K562 (cell line): Measurements from ENCODE around the gene KDM2B. TPM values are rescaled to one million over a fixed set of nuclear protein-coding genes. Genes with fewer than 3 reads are reported as not detected.

Experiments used
- ATF7 ChIP-seq: fragments of 450-650 bp; IDR thresholded peaks from 2 replicates; pipeline ENCODE4 v1.7.1; 2014; ENCODE audit warnings: mild to moderate bottlenecking, moderate library complexity
- DPF2 ChIP-seq: fragments of 450-650 bp; IDR thresholded peaks from 2 replicates; pipeline ENCODE4 v1.6.1; 2016
- ETV1 ChIP-seq: fragments of 450-650 bp; conservative IDR thresholded peaks from 2 replicates; pipeline ENCODE4 v1.6.1; 2016; ENCODE audit warnings: missing genetic modification characterization, control low read depth, low read depth, missing compliant biosample characterization
- KLF13 ChIP-seq: fragments of 450-650 bp; IDR thresholded peaks from 2 replicates; pipeline ENCODE4 v1.6.1; 2016; ENCODE audit warnings: missing genetic modification characterization, low read depth, mild to moderate bottlenecking, missing compliant biosample characterization, moderate library complexity, borderline replicate concordance
- KLF6 ChIP-seq: fragments of 250-450 bp; sonication (Bioruptor Pico); IDR thresholded peaks from 2 replicates; pipeline ENCODE4 v1.4.0; 2020; ENCODE audit warnings: mild to moderate bottlenecking, moderate library complexity, borderline replicate concordance
- NFXL1 ChIP-seq: fragments of 450-650 bp; formaldehyde crosslinking; IDR thresholded peaks from 2 replicates; pipeline ENCODE4 v1.4.0; 2021; ENCODE audit warnings: mild to moderate bottlenecking
- NFYB ChIP-seq: IDR thresholded peaks from 2 replicates; pipeline ENCODE4 v1.6.1; 2011; ENCODE audit warnings: mild to moderate bottlenecking, moderate library complexity; ENCODE audit not compliant: insufficient read length; ENCODE audit errors: extremely low read depth
- NONO ChIP-seq, 2 experiments: fragments of 200-400 bp in 1 of 2; fragments of 450-650 bp in 1 of 2; formaldehyde crosslinking in 1 of 2; IDR thresholded peaks; 2 replicates each; pipeline ENCODE4 v1.6.1; 2017; ENCODE audit warnings: low read depth in 2 of 2, mild to moderate bottlenecking in 2 of 2, moderate library complexity in 2 of 2, low read length in 1 of 2
- NR2C2 ChIP-seq, 2 experiments: fragments of 200-800 bp in 1 of 2; sonication (Bioruptor generic) in 1 of 2; sonication (generic) in 1 of 2; formaldehyde crosslinking in 1 of 2; IDR thresholded peaks; 2 replicates each; pipeline versions ENCODE4 v1.6.1 to v1.8.0; 2016 to 2022; ENCODE audit warnings: mild to moderate bottlenecking in 1 of 2, missing compliant biosample characterization in 1 of 2, missing genetic modification characterization in 1 of 2, missing genetic modification reagents in 1 of 2
- POLR2AphosphoS2 ChIP-seq: IDR thresholded peaks from 2 replicates; pipeline ENCODE4 v1.6.1; 2012; ENCODE audit warnings: low read length, improper control_type of control experiment
- PTBP1 ChIP-seq: fragments of 200-400 bp; formaldehyde crosslinking; IDR thresholded peaks from 2 replicates; pipeline ENCODE4 v1.6.1; 2017; ENCODE audit warnings: low read depth, low read length
- RBM39 ChIP-seq: fragments of 200-400 bp; formaldehyde crosslinking; optimal IDR thresholded peaks from 2 replicates; pipeline ENCODE3; 2018; ENCODE audit warnings: low read depth, low read length
- SIN3B ChIP-seq: fragments of 450-650 bp; IDR thresholded peaks from 2 replicates; pipeline ENCODE4 v1.6.1; 2017; ENCODE audit warnings: low read depth, mild to moderate bottlenecking, moderate library complexity
- TAF9B ChIP-seq: fragments of 450-650 bp; IDR thresholded peaks from 2 replicates; pipeline ENCODE4 v1.6.1; 2018; ENCODE audit warnings: mild to moderate bottlenecking; ENCODE audit not compliant: partially characterized antibody
- ZFP36 ChIP-seq: fragments of 150-350 bp; IDR thresholded peaks from 2 replicates; pipeline ENCODE4 v1.6.1; 2018; ENCODE audit warnings: low read length, low read depth; ENCODE audit not compliant: partially characterized antibody
- ZNF165 ChIP-seq: fragments of 250-450 bp; sonication (Bioruptor Pico); IDR thresholded peaks from 2 replicates; pipeline ENCODE4 v1.4.0; 2020; ENCODE audit warnings: borderline replicate concordance
- polyA plus RNA-seq, 8 experiments: library from polyadenylated mRNA; depleted of rRNA in 4 of 8; stranded (reverse) in 5 of 8; unstranded in 3 of 8; fragments of >200 nt; fragmentation: Nextera tagmentation in 2 of 8; fragmentation: Illumina TruSeq in 1 of 8; extraction: Ambion mirVana in 2 of 8; extraction: Trizol in 1 of 8; gene quantifications; 2 replicates each; pipeline versions ENCODE4 v1.2.1 to v1.2.3, GENCODE V29; 2011 to 2014; ENCODE audit warnings: inconsistent platforms in 1 of 8, missing spikeins in 1 of 8
- total RNA-seq, 7 experiments: library from RNA; depleted of rRNA in 6 of 7; stranded (reverse); fragments of >200 nt in 6 of 7; fragmentation: Illumina TruSeq in 2 of 7; extraction: Trizol in 2 of 7; gene quantifications; 2 replicates each; pipeline versions ENCODE4 v1.2.1 to v1.2.3, GENCODE V29; 2011 to 2021; ENCODE audit warnings: low replicate concordance in 1 of 7
- TF ChIP-seq, protein P1 (sequence below): sonication (generic); formaldehyde crosslinking; IDR thresholded peaks from 2 replicates; pipeline ENCODE4 v1.8.1; 2023; ENCODE audit warnings: mild to moderate bottlenecking, missing genetic modification reagents
- TF ChIP-seq, protein P2 (sequence below), 2 experiments: IDR thresholded peaks; 2 replicates each; pipeline ENCODE4 v1.6.1; 2012; ENCODE audit warnings: improper control_type of control experiment in 2 of 2, low read depth in 2 of 2, low read length in 2 of 2, borderline replicate concordance in 1 of 2
- TF ChIP-seq, protein P3 (sequence below): conservative IDR thresholded peaks from 2 replicates; pipeline ENCODE4 v1.6.1; 2011; ENCODE audit warnings: low read depth, mild to moderate bottlenecking, low read length; ENCODE audit not compliant: control insufficient read depth

The KDM2B gene
- total and polyA plus RNA-seq, 9 of the 15 experiments (the other 6 are each of a cell fraction or from before 2014, with no cell fraction given): 7.4 to 50.5 (median 22.5) TPM

DNA sequence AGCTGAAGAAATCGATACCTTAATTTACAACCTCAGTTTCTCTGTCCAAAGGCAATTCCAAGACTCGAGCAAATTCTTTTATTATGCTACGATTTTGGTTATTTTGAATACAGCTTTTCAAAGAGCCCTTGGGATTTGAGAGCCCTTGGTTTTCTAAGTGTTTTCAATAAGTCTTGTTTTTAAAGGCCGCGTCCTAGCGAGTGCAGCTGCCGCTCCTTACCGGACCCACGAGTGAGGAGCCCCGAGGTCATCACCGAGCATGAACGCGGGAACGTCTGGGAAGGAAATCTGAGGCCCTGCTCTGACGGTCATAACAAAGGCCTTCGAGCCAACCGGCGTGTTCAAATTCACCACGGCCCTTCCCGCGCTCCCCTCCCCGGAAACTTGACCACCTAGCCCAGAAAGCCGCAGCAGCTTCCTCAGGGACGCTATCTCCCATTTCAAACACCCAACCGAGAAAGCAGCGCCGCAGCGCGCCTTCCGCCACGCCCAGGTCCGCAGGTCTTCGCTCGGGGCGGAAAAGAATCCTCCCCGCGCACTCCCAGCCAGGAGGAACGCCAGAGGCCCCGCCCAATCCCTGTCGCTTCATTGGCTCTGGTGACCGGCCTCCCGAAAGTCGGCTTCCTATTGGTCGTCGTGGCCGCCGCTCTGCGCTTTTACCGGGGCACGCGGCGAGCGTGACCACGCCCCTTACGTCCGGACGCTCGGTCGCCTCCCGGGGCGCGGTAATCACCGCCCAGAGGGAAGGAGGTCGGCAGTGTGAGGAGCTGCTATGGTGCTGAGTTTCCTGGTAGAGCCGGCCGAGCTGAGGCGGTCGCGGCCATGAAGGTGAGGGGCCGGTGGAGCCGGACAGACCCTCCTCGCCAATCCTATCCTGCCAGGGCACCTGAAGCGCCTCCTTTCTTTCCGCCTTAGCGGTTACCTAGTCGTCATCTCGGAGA, 181.2 kb downstream of the KDM2B start, which contains the start of gene RNF34 (continued):
- TF ChIP-seq, protein P1, sequence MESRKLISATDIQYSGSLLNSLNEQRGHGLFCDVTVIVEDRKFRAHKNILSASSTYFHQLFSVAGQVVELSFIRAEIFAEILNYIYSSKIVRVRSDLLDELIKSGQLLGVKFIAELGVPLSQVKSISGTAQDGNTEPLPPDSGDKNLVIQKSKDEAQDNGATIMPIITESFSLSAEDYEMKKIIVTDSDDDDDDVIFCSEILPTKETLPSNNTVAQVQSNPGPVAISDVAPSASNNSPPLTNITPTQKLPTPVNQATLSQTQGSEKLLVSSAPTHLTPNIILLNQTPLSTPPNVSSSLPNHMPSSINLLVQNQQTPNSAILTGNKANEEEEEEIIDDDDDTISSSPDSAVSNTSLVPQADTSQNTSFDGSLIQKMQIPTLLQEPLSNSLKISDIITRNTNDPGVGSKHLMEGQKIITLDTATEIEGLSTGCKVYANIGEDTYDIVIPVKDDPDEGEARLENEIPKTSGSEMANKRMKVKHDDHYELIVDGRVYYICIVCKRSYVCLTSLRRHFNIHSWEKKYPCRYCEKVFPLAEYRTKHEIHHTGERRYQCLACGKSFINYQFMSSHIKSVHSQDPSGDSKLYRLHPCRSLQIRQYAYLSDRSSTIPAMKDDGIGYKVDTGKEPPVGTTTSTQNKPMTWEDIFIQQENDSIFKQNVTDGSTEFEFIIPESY: peak; percentile 67; the same call in 1 of the 2 replicates
- TF ChIP-seq NFXL1 (CRISPR knock-in tag): no peak
- peak; percentile 79 for TF ChIP-seq TAF9B
- 0 out of 2 replicates have a peak, but pooled peaks have one; percentile 16 for TF ChIP-seq DPF2
- TF ChIP-seq NR2C2 (CRISPR knock-in tag; IDR thresholded peaks at IDR 0.05): no peak
- peak; percentile 81; the same call in 1 of the 2 replicates for TF ChIP-seq NR2C2 (tag; IDR thresholded peaks at IDR 0.05)
- peak; percentile 71; the same call in 1 of the 2 replicates for TF ChIP-seq KLF6 (CRISPR knock-in tag)
- peak; percentile 78 for TF ChIP-seq ETV1 (tag)
- peak in 1 of 2 experiments; percentile 44; a peak in 2 of 4 replicates for TF ChIP-seq NONO (IDR thresholded peaks at IDR 0.05; ENCODE audit: low read depth in 2 of 2, low read length in 1 of 2)
- TF ChIP-seq KLF13 (tag): peak; percentile 56
- TF ChIP-seq, protein P2, sequence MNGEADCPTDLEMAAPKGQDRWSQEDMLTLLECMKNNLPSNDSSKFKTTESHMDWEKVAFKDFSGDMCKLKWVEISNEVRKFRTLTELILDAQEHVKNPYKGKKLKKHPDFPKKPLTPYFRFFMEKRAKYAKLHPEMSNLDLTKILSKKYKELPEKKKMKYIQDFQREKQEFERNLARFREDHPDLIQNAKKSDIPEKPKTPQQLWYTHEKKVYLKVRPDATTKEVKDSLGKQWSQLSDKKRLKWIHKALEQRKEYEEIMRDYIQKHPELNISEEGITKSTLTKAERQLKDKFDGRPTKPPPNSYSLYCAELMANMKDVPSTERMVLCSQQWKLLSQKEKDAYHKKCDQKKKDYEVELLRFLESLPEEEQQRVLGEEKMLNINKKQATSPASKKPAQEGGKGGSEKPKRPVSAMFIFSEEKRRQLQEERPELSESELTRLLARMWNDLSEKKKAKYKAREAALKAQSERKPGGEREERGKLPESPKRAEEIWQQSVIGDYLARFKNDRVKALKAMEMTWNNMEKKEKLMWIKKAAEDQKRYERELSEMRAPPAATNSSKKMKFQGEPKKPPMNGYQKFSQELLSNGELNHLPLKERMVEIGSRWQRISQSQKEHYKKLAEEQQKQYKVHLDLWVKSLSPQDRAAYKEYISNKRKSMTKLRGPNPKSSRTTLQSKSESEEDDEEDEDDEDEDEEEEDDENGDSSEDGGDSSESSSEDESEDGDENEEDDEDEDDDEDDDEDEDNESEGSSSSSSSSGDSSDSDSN (IDR thresholded peaks at IDR 0.05; ENCODE audit: borderline replicate concordance in 1 of 2, low read depth in 2 of 2, low read length in 2 of 2): peak; percentile 60 to 94; a peak in 3 of 4 replicates
- TF ChIP-seq SIN3B: 0 out of 2 replicates have a peak, but pooled peaks have one; percentile 14
- TF ChIP-seq ZNF165 (CRISPR knock-in tag): 0 out of 2 replicates have a peak, but pooled peaks have one; percentile 42
- TF ChIP-seq POLR2AphosphoS2: no peak; the same call in 1 of the 2 replicates
- TF ChIP-seq PTBP1: 0 out of 2 replicates have a peak, but pooled peaks have one; percentile 72
- TF ChIP-seq RBM39: no peak
- TF ChIP-seq, protein P3, sequence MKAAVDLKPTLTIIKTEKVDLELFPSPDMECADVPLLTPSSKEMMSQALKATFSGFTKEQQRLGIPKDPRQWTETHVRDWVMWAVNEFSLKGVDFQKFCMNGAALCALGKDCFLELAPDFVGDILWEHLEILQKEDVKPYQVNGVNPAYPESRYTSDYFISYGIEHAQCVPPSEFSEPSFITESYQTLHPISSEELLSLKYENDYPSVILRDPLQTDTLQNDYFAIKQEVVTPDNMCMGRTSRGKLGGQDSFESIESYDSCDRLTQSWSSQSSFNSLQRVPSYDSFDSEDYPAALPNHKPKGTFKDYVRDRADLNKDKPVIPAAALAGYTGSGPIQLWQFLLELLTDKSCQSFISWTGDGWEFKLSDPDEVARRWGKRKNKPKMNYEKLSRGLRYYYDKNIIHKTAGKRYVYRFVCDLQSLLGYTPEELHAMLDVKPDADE: no peak; the same call in 1 of the 2 replicates
- peak; percentile 88 for TF ChIP-seq ATF7
- TF ChIP-seq NFYB: peak; percentile 84
- TF ChIP-seq ZFP36: no peak
